ENCODE data around the gene SLC6A13. TPM values are rescaled to one million over a fixed set of nuclear protein-coding genes. Genes with fewer than 3 reads are reported as not detected.

SLC6A13 gene
- total and polyA plus RNA-seq, 3 donors from 2014 or later = 3.5 to 12.5 (median 4.7) TPM

DNA sequence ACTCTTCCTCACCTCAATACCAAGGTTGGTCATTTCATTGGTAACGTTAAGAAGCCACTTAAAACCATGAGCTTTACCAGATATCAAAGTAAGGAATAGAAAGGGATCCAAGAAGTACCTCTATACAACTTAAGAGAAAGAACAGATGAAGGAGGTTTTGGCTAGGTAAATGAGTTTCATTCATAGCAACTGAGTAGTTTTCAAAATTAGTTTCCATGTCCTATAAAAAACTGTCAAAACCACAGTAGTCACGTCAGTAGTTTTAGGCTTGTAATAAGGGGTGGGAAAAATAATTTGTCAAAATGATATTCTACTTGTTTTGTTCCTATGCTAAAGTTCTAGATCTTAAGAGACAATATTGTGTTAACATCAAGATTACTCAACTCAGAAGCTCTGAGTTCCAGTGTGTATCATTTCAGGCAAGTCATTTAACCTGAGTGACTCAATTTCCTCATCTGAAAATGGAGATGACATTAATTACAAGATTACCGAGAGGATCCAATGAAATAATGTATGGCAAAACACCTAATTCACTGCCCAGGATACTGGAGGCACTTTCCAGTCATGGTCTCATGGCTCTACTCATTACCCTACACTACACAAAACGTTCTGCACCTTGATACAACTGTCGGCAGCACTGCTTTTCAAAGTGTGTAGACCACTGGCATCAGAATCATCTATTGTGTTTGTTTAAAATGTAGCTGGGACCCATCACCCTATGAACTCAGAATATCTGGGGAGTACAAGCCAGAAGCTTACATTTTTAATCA is 24.1 kb upstream of the SLC6A13 start:
- Histone ChIP-seq H3K27ac (no peak overlapping the region), H3K4me3 (no peak overlapping the region), H3K27me3 (no peaks in the 10 kb centered on the region), H3K4me1 (no peaks in the 10 kb centered on the region), H3K36me3 (ENCODE audit: low read depth, missing control alignments) (no peaks in the 10 kb centered on the region), H3K9me3 (no peaks in the 10 kb centered on the region)
- intact Hi-C loops (cut with DNase I; ENCODE audit: low total_unique reads) = no loop called here
- DNase-seq = no peak
- TF ChIP-seq, protein P1, sequence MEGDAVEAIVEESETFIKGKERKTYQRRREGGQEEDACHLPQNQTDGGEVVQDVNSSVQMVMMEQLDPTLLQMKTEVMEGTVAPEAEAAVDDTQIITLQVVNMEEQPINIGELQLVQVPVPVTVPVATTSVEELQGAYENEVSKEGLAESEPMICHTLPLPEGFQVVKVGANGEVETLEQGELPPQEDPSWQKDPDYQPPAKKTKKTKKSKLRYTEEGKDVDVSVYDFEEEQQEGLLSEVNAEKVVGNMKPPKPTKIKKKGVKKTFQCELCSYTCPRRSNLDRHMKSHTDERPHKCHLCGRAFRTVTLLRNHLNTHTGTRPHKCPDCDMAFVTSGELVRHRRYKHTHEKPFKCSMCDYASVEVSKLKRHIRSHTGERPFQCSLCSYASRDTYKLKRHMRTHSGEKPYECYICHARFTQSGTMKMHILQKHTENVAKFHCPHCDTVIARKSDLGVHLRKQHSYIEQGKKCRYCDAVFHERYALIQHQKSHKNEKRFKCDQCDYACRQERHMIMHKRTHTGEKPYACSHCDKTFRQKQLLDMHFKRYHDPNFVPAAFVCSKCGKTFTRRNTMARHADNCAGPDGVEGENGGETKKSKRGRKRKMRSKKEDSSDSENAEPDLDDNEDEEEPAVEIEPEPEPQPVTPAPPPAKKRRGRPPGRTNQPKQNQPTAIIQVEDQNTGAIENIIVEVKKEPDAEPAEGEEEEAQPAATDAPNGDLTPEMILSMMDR (IDR thresholded peaks at IDR 0.05) = no peak
- TF ChIP-seq POLR2A (IDR thresholded peaks at IDR 0.05) = no peak
- WGBS, 2 donors = 88 to 97% methylated on average over 5 of the region's 5 CpGs

DNA sequence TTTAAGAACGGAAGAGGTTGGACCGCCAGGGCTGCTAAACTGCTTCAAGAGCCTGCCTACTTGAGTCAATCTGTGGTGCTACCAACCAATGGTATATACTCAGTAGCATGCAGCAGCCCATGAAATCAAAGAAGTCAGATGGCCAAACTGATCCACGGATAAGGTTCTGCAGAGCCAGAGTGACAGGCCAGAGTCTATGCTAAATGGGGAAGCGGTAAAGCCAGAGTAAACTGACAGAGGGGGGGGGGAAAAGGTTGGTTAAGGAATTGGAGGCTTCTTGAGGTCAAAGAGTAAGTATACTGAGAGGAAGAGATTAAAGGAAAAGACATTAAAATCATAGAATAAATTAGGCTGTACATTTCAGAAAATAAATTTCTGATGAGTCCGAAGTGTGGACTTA is 15.4 kb upstream of the SLC6A13 start:
- no peak for DNase-seq
- no peak overlapping the region for H3K27ac ChIP-seq
- no peaks in the 10 kb centered on the region for H3K4me1 ChIP-seq
- no peaks in the 10 kb centered on the region for H3K9me3 ChIP-seq
- WGBS, 2 donors = 91 to 93% methylated on average over 5 of the region's 5 CpGs
- TF ChIP-seq POLR2A (IDR thresholded peaks at IDR 0.05) = no peak
- TF ChIP-seq, protein P1 (IDR thresholded peaks at IDR 0.05) = no peak
- H3K36me3 ChIP-seq (ENCODE audit: low read depth, missing control alignments) = no peaks in the 10 kb centered on the region
- H3K27me3 ChIP-seq = no peaks in the 10 kb centered on the region
- intact Hi-C loops (cut with DNase I; ENCODE audit: low total_unique reads) = no loop called here
- H3K4me3 ChIP-seq = no peak overlapping the region

DNA sequence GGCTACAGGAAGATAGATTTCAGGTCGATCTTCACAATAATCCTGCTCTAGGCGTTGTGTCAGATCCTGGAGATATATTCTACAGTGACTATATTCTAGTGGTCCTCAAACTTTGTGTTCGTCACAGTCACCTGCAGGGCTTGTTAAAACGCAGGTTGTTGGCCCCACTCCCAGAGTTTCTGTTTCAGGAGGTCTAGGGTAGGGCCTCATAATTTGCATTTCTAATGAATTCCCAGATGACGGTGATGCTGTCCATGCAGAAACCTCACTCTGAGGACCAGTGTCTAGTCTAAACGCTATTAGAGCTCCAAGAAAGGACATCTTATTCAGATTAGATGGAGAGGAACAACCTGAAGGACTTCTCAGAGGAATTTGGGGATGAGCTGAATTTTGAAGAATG is 13.2 kb upstream of the SLC6A13 start:
- Histone ChIP-seq H3K36me3 (ENCODE audit: low read depth, missing control alignments) (no peaks in the 10 kb centered on the region), H3K9me3 (no peaks in the 10 kb centered on the region), H3K4me1 (no peaks in the 10 kb centered on the region), H3K4me3 (no peak overlapping the region), H3K27me3 (no peaks in the 10 kb centered on the region), H3K27ac (no peak overlapping the region)
- no peak for DNase-seq
- 83% methylated on average over 6 of the region's 6 CpGs for WGBS, 2 donors
- intact Hi-C loops (cut with DNase I; ENCODE audit: low total_unique reads) = no loop called here
- TF ChIP-seq, protein P1 (IDR thresholded peaks at IDR 0.05) = no peak
- no peak for TF ChIP-seq POLR2A (IDR thresholded peaks at IDR 0.05)

DNA sequence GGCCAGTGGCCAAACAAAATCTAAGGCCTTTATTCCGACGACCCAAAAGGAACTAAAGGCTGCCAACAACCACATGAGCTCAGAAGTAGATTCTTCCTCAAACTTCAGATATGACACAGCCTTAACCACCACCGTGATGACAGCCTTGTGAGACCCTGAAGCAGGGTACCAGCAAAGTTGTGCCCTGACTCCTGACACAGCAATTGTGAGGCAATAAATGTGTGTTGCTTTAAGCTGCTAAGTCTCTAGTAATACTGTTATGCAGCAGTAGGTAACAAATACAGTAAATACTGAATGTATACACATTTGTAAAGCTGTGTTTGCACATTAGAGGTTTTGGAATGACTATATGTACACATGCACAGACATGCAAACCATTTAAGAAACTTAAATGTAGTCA is 10.7 kb upstream of the SLC6A13 start:
- no peak for DNase-seq
- no peaks in the 10 kb centered on the region for H3K4me1 ChIP-seq
- intact Hi-C loops (cut with DNase I; ENCODE audit: low total_unique reads) = no loop called here
- H3K27ac ChIP-seq = no peak overlapping the region
- WGBS, 2 donors = 32 to 43% methylated on average over 3 of the region's 3 CpGs
- H3K4me3 ChIP-seq = no peak overlapping the region
- TF ChIP-seq POLR2A (IDR thresholded peaks at IDR 0.05) = no peak
- H3K36me3 ChIP-seq (ENCODE audit: low read depth, missing control alignments) = no peaks in the 10 kb centered on the region
- no peaks in the 10 kb centered on the region for H3K27me3 ChIP-seq
- H3K9me3 ChIP-seq = no peaks in the 10 kb centered on the region

DNA sequence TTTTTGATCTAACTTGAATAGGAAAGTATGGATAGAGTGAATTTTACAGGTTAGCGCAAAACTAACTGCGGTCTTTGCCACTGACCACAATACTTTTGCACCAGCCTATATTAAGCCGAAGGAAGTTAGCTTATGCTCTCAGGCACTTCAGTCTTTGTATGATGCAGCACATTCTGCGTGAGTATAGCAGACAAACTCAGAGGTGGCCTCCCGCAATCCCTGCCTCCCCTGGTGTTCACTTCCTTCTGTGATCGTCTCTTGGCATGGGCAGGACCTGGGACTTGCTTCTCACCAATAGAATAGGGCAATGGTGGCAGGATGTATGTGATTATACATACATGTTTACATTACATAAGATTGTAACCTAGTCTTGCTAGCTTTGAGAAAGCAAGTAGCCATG is 10.3 kb upstream of the SLC6A13 start:
- H3K27me3 ChIP-seq = no peaks in the 10 kb centered on the region
- no peak overlapping the region for H3K27ac ChIP-seq
- H3K4me1 ChIP-seq = no peaks in the 10 kb centered on the region
- 90 to 92% methylated on average over 6 of the region's 6 CpGs for WGBS, 2 donors
- H3K4me3 ChIP-seq = no peak overlapping the region
- intact Hi-C loops (cut with DNase I; ENCODE audit: low total_unique reads) = no loop called here
- H3K9me3 ChIP-seq = no peaks in the 10 kb centered on the region
- no peak for DNase-seq
- TF ChIP-seq, protein P1 (IDR thresholded peaks at IDR 0.05) = no peak
- no peak for TF ChIP-seq POLR2A (IDR thresholded peaks at IDR 0.05)
- H3K36me3 ChIP-seq (ENCODE audit: low read depth, missing control alignments) = no peaks in the 10 kb centered on the region
